Tongue (tissue), 2 donors: ENCODE results near the gene GTPBP4. TPM values are rescaled to one million over a fixed set of nuclear protein-coding genes. Genes with fewer than 3 reads are reported as not detected.
"Not testable (repeated sequence)": the region's sequence is repeated elsewhere in the genome, so short reads cannot be mapped to it uniquely, and the experiment has no call there.

Experiments used
- DNase-seq: peaks from one replicate; pipeline ENCODE4 v3.0.0-alpha.2; 2015
- total RNA-seq: library from RNA; depleted of rRNA; stranded (reverse); fragments of >200 nt; gene quantifications from one replicate; pipeline ENCODE4 v1.2.3, GENCODE V29; 2014

GTPBP4 gene
- total RNA-seq, 1 donor from 2014 or later, result 42.7 TPM

DNA sequence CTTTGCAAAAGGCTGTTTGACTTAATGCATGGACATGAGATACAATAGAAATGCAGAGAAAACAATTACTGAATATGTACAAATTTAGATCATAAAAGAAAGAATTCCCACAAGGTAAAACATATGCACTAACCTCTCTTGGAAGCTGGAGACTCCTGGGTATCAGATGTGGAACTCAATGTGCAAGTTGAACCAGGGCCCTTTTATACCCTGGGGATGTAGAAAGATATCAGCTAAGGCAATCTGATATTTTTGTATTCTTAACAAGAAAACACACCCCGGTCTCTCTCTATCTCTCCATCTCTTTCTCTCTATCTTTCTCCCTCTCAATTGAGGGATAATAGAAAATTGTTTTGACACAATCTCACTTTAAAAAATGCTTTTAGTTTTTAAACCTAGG is 37.4 kb downstream of the GTPBP4 start, which contains the start of gene IDI2:
Gene IDI2, minus strand, starts transcription at position 177 of the 400 bp plus-strand sequence. CDS start 1,136 bp downstream, outside the sequence.
- no peak for DNase-seq

DNA sequence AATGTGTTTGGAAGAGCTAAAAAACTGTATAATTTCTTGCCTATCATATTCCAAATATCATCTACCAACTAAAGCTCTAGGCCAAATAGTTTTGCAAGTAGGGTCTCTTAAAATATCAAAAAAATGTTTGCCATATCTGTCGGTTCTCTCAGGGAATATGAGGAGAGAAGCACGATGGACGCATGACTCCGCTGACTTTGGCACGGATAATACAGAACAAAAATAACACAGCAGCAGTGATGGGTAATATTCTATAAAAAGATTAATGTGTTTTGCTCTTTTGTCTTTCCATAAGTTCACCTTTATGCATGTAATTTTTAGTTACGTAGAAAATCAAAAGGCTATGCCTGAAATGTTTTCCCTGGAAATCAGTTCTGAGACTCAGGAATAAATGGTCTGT is 38.3 kb downstream of the GTPBP4 start:
- no peak for DNase-seq

DNA sequence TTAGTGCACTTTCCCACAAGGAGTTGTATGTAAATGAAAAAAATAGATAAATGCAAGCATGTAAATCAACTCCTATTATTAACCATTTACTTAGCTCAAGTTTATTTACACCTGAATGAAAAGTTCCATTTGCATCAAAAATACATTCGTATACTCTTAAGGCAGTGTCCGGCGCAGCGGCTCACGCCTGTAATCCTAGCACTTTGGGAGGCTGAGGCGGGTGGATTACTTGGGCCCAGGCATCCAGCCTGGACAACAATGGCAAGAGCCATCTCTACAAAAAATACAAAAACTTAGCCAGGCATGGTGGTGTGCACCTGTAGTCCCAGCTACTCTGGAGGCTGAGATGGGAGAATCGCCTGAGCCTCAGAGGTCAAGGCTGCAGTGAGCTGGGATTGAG is 41.6 kb downstream of the GTPBP4 start:
- DNase-seq, result no peak

DNA sequence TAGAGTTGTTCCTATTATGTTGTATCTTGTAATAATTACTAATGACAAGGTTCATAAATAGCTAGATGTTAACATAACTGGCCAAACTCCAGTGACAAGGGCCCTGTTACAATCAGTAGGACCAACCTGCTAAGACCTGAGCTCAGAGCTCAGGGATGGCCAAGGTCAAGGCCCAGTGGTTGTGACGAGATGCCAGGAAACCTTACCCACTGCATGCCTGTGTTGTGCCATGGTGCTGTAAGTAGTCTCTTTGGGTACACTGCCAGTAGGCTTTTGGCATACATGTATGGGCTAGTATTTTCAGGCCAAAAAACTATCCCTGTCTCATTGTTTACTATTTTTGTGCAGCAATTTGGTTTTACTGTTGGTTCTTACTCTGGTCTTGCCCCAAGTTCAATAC is 45.4 kb downstream of the GTPBP4 start:
- no peak for DNase-seq

DNA sequence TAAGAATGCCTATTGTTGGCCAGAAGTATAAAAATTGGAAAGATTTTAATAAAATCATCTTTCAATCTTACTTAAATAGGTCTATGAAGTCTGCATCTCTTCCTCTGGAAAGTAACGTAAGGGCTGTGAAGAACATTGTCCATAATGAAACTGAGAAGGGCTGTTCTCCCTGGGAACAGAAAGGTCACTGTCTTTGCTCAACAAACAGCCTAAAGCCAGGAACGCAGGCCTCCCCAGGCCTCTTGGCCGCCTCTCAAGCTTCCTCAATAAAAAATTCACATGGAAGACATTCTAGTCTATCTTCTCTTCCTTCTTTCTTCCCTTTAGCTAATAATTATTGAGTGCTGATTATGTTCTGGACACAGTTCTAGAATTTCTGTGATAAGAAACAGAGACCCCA is 46.5 kb downstream of the GTPBP4 start:
- DNase-seq, result no peak

DNA sequence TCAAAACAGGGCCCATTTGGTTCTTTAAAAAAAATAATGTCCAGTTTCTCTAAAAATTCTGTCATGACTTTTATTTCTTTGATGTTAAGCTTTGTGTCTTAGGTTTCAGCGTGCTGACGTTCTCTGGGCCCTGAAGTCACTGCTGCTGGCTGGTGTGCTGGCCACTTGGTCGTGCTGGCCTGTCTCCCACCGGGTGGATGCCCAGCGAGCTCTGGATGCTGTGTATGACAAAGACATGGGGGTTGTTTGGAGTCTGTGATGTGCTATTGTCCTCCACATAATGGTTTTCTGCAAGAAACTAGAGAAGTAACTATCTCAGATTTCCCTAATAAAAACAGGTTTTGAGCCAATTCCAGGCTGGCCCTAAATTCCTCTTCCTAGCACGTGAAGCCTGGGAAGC is 47.0 kb downstream of the GTPBP4 start:
- no peak for DNase-seq

DNA sequence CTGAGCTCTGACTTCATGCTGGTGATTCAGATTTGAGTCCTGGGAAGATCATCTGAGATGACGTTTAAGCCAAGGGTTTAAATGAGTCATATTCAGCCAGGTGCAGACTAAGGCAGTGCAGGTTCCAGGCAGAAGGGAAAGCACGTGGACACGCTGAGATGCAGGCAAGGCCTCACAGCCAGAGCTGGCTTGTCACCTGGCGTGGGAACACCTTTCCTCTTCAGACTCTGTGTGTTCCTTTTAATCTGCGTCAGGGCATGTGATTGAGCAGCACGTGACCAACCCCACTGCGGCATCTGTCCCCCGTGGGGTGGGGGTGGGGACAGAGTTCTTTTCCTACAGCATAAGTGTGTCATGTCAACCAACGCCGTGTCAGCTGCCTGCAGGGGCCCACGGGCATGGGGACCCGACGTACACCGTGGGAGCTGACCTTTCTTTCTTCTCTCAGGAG is 48.1 kb downstream of the GTPBP4 start:
- no peak for DNase-seq

DNA sequence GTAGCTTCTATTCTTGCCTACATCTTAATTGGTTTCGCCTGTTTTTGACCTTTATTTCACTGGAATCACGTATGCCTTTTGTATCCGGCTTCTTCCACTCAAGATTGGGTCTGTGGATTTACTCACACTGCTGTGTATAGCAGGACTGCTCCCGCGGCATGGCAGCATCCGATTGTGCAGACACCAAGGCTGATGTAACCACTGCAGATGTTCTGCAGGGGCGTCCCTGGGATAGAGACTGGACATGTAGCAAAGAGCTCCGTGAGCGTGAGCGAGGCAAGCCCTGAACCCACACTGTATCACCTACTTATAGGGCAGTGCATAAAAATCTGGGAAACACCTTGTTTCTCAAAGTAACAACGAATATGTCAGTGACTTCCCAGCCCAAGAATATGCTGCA is 48.9 kb downstream of the GTPBP4 start:
- DNase-seq, result no peak

DNA sequence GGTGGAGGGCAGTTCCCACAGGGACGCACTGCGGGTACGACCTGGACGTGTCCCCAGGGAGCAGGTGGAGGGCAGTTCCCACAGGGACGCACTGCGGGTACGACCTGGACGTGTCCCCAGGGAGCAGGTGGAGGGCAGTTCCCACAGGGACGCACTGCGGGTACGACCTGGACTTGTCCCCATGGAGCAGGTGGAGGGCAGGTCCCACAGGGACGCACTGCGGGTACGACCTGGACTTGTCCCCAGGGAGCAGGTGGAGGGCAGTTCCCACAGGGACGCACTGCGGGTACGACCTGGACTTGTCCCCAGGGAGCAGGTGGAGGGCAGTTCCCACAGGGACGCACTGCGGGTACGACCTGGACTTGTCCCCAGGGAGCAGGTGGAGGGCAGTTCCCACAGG is 50.5 kb downstream of the GTPBP4 start:
- DNase-seq, result not testable (repeated sequence)

DNA sequence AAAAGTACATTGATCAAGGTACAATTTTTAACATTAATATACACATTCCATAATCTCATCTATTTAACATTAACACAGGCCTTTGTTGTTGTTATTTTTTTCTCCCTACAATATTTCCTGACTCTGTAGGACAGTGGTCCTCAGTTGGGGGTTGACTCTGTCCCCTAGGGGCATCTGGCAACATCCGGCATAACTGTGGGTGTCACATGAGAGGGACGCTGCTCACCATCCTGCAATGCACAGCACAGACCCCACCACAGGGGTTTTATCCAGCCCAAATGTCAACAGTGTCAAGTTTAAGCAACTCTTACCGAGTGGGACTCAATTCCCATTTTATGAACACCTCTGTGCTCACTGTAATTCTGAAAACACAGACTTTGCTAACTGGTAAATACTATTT is 51.9 kb downstream of the GTPBP4 start:
- DNase-seq, result no peak

DNA sequence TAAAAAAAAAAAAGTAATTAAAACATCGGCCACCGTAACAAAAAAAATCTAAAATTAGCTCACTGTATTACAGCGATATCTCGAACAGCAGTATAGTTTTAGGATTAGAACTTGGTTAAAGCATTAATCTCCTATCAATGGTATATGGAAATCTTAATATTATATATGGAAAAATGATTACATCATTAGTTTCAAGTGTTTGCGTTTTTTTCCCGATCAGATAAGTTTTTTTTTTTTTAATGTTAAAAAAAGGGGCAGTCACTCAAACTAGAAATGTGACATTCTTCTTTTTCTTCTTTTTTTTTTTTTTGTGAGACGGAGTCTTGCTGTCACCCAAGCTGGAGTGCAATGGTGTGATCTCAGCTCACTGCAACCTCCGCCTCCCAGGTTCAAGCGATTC is 53.3 kb downstream of the GTPBP4 start:
- DNase-seq, result no peak

DNA sequence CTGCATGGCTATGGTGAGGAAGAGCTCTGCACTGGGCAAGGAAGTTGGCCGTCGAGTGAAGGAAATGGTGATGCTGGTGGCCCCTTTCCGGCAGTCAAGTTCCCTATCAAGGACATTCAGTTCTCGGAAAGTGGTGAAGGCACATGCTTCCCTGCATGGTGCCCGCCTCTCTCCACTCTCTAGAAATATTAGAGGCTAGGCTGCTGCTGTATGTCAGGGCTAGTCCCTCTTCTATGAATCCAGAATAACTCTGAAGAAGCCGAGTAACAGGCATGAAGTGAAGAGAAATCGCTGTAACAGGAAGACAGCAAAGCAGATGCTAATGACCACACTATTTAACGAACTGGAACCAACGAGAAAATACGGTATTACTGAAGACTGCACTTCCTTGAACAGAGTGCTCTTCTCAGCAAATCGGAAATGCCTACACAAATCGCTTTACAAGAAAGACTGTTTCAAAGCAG is 55.3 kb downstream of the GTPBP4 start:
- no peak for DNase-seq

DNA sequence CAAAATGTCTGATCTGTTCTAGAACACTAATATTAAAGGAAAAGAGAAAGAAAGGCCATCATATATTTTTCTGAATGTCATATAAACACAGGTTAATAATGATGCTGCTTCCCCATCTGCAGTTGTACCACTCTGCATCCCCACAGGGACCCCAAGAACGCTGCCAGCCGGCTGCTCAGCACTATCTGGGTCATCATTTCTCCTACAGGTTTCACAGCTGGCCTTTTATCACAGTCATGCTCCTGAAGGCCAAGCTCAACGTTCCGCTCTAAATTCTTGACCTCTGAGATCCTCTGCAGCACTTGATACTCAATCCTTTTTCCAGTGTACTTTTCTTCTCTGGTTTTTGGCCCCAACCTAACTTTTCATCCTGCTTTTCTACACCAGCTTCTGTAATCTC is 55.9 kb downstream of the GTPBP4 start:
- no peak for DNase-seq

DNA sequence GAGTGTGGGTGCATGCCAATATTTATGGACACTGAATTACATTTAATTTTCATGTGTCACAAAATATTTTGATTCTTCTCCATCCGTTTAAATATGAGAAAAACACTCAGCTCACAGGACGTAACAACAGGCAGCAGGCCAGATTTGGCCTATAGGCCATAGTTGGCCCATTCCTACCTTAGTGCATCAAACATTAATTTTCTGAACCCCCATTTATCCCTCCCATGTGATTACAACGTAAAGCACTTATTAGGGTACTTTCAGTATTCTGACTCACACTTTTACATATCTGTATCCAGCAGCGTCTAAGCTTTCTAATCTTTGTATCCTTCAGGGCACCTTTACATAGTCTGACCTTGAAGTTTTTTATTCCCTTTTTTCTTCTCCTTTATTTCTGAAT is 56.7 kb downstream of the GTPBP4 start:
- DNase-seq, result no peak

DNA sequence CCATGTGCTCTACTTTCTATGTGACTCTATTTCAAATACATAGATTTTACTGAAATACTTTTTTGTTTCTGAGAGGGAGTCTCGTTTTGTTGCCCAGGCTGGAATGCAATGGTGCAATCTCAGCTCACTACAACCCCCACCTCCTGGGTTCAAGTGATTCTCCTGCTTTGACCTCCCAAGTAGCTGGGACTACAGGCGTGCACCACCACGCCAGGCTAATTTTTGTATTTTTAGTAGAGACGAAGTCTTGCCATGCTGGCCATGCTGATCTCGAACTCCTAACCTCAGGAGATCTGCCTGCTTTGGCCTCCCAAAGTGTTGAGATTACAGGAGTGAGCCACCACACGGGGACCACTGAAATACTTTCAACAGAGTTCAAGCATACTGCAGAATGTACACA is 57.2 kb downstream of the GTPBP4 start:
- no peak for DNase-seq

DNA sequence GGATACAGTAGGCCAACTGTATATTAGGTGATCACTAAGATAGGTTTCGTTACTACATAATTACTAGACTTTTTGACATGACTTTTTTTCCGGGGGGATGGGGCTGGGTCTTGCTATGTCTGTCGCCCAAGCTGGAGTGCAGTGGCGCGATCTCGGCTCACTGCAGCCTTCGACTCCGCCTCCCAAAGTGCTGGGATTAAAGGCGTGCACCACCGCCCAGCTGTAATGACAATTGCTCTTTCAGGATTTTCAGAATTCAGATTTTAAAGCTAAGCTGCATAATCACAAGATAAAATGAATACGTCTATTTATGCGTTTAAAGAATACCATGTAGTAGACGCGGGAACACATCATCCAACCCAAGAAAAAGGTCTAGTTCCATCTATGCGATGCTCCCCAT is 59.7 kb downstream of the GTPBP4 start:
- DNase-seq, result peak; percentile 34

DNA sequence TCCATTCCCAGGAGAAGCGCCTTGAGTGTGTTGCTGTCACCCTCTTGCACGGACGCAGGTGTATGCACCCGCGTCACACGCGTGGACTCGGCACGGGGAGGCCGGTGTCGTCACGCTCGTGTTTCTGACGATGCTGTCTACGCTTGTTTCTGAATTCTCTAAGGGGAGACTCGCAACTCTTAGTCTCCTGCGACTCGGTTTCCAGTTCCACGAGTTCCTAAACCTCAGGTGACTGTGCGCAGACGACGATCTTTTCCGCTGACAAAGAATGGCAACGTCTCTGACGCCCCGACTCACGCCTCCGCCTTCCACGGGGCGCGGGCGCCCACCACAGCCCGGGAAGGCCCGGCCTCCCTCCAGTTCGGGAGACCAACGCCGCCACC is 60.1 kb downstream of the GTPBP4 start:
- DNase-seq, result no peak

DNA sequence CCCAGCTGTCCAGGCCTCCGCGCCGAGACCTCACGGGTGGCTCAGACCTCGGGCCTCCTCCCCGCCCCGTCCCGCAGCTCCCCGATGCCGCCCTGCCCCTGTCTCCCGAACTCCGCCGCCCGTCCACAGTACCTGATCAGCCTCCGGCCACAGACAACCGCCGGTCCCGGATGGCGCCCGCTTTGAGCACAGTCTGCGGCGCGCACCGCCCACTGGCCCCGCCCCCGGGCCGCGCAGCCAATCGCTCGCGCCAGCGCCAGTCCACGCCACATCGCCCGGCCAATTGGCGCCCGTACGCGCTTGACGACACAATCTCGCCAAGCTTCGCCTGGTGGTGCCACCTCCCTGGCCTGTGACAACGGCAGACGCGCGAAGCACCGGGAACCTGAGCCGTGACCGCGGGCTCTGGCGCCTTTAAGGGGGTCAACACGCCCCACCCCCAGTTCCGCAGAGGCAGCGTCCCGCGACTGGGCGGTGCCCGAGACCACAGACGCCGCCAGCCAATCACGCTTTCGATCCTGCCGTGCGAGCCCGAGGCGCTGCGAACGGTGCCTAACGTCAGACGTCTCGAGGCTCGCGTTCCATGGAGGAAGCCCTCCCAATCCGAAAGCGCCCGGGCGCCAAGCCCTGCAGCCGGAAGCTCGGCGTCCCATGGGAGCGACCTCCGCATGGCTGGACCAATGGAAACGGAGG is 60.6 kb downstream of the GTPBP4 start, which contains the start of gene IDI1:
Gene IDI1, minus strand, starts transcription at position 388 of the 693 bp plus-strand sequence. Its CDS starts 116 bp downstream, at position 272.
- peak; percentile 99 for DNase-seq

DNA sequence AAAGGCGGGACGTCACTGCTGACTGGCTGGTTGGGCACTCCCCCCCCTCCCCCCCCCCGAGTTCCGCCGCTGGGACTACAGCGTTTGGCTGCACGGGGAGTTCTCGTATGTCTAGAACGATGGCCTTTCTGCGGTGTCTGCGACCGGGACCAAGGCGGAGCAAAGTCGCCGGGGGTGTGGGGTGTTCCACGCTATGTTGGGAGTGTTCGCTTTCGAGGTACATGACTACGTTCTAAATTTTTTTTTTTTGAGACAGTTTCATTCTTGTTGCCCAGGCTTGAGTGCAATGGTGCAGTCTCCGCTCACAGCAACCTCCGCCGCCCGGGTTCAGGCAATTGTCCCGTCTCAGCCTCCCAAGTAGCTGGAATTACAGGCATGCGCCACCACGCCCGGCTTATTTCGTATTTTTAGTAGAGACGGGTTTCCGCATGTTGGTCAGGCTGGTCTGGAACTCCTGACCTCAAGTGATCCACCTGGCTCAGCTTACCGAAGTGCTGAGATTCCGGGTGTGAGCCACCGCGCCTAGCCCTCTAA is 61.3 kb downstream of the GTPBP4 start:
- DNase-seq, result no peak

DNA sequence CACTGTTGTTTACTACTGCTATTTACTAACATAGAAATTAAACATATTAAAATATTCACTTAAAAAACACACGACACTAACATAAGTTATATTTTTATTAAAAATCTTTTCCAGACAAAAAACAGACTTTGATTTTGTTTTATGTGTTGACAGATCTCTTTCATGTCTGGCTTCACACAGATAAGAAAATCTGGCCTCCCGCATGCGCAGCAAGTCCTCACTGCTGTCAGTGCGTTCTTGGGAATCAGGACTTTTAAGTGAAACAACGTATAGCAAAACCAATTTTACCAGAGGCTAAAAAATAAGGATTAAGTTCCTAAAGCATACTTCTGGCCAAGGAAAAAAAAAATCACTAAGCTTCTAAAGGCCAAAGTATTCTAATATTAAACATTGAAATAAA is 61.9 kb downstream of the GTPBP4 start:
- DNase-seq, result peak; percentile 21

DNA sequence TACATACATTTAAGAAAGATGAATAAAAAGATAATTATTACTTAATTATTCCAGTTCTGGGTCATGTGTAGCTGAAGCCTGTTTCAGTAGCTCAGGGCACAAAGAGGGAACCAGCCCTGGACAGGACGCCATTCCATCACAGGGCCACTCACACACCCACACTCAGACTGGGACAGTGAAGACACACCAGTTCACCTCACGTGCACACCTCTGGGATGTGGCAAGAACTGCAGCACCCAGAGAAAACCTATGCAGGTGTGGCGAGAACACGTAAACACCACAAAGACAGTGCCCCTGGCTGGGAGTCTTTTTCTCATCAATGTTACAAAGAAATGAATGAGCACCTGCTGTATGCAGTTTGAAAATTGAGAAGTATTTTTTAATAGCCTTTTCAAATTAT is 62.3 kb downstream of the GTPBP4 start:
- no peak for DNase-seq

DNA sequence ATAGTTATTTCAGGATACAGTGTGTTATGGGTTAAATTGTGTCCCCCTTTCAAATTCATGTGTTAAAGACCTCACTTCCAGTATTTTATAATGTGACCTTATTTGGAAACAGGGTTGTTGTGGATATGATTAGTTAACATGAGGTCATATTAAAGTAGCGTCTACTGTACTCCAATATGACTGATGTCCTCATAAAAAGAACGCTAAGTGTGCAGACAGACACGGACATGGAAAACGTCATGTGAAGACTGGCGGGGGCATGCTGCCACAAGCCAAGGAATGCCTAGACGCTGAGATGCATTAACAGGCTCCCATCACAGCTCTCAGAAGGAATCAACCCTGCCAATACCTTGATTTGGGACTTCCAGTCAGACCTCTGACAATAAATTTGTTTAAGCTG is 66.5 kb downstream of the GTPBP4 start:
- DNase-seq, result no peak

DNA sequence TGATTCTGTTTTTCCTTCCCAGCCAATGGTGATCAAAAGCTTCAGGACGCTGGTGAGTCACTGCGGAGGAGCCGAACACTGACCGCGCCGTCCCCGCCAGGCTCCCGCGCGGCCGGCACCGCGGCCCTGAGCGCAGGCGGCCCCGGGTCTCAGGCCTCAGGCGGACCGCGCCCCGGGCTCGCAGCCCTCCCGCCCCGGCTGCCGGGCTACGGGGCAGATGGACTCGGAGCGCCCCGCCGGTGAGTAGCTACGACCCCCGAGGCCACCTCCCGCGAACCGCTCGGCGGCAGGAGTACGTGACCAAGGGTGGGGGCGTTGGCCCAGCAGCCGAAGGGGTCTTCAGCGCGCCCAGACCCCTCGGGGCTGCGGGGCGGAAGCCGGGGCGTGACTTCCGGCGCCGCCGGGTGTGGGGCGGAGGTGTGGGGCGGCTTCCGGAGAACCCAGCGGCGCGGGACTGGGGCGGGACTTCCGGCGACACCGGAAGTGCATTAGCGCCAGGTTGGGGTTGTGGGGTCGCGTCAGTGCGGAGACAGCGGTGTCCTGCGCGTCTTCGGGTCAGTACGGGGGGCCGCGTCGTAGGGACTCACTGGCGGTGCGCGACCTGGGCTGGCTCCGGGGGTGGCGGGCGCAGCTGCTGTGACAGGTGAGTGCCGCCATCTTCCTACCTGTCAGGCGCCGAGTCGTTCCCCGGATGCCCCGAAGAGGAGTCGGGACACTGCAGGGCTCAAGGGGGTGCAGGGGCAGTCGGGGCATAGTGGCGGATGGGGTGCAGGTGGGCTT is 68.3 kb downstream of the GTPBP4 start, which contains the start of gene WDR37:
Gene WDR37, plus strand, starts transcription at position 60 of the 780 bp plus-strand sequence. CDS start 15,771 bp downstream, outside the sequence.
- peak; percentile 91 for DNase-seq
